HEK293 (cell line): ENCODE results near the gene ANKRD22.

ENCODE experiments used
- CTCF ChIA-PET: fragments of 350-600 bp; formaldehyde crosslinking; extraction: SDS; loops from one replicate; lab custom pipeline; 2021; ENCODE audit warnings: antibody characterized with exemption; lab: Yijun Ruan, JAX
- POLR2A ChIA-PET: fragments of 300-600 bp; formaldehyde crosslinking; extraction: SDS; loops from one replicate; lab custom pipeline; 2020; ENCODE audit warnings: antibody characterized with exemption, inconsistent platforms; lab: Yijun Ruan, JAX
- H3K27ac ChIP-seq: fragments of 200-500 bp; sonication (Bioruptor generic); 2 replicates; pipeline ENCODE4 v1.5.1; 2014; ENCODE audit warnings: low read depth, low read length, control low read depth, inconsistent platforms; ENCODE audit errors: extremely low read depth
- H3K36me3 ChIP-seq, 2 experiments: fragments of 200-500 bp in 1 of 2; sonication (Bioruptor generic) in 1 of 2; 1 replicate in 1 of 2; 2 replicates in 1 of 2; pipeline ENCODE4 v1.5.1; 2014 to 2017; ENCODE audit warnings: inconsistent platforms in 2 of 2, low read length in 2 of 2; ENCODE audit not compliant: control insufficient read depth in 2 of 2, insufficient read depth in 1 of 2
- H3K4me1 ChIP-seq: fragments of 200-500 bp; sonication (Bioruptor generic); 2 replicates; pipeline ENCODE4 v1.5.1; 2014; ENCODE audit warnings: mild to moderate bottlenecking, low read length, inconsistent platforms; ENCODE audit not compliant: control insufficient read depth, insufficient read depth
- H3K4me3 ChIP-seq: 2 replicates; pipeline ENCODE4 v1.5.1; 2011; ENCODE audit warnings: low read depth, mild to moderate bottlenecking, control low read depth, low read length, moderate library complexity
- H3K9me3 ChIP-seq: fragments of 200-500 bp; sonication (Bioruptor generic); 2 replicates; pipeline ENCODE4 v1.5.1; 2014; ENCODE audit warnings: low read depth, low read length, inconsistent platforms; ENCODE audit not compliant: control insufficient read depth, insufficient read depth
- FEZF1 ChIP-seq: fragments of 450-650 bp; formaldehyde crosslinking; IDR thresholded peaks from 2 replicates; pipeline ENCODE4 v1.5.1; 2016; ENCODE audit warnings: missing biosample characterization, missing genetic modification characterization
- KLF17 ChIP-seq: fragments of 450-650 bp; formaldehyde crosslinking; IDR thresholded peaks from 2 replicates; pipeline ENCODE4 v1.5.1; 2016; ENCODE audit warnings: missing biosample characterization, missing genetic modification characterization
- KLF7 ChIP-seq: fragments of 450-650 bp; formaldehyde crosslinking; IDR thresholded peaks from 2 replicates; pipeline ENCODE4 v1.5.1; 2016; ENCODE audit warnings: missing biosample characterization, missing genetic modification characterization, borderline replicate concordance
- MYNN ChIP-seq: fragments of 450-650 bp; formaldehyde crosslinking; IDR thresholded peaks from 2 replicates; pipeline ENCODE4 v1.5.1; 2016; ENCODE audit warnings: missing biosample characterization, missing genetic modification characterization, borderline replicate concordance
- PRDM4 ChIP-seq: fragments of 450-650 bp; formaldehyde crosslinking; IDR thresholded peaks from 2 replicates; pipeline ENCODE4 v1.5.1; 2017; ENCODE audit warnings: missing biosample characterization, missing genetic modification characterization
- SETDB1 ChIP-seq: IDR thresholded peaks from one replicate; pipeline ENCODE4 v1.6.1; 2017; ENCODE audit warnings: mild to moderate bottlenecking, low read length, moderate library complexity, mixed read lengths; ENCODE audit not compliant: insufficient read length
- TRIM28 ChIP-seq: IDR thresholded peaks from 2 replicates; pipeline ENCODE4 v1.6.1; 2011; ENCODE audit warnings: low read length, control low read depth, borderline replicate concordance
- ZBTB17 ChIP-seq: fragments of 450-650 bp; formaldehyde crosslinking; IDR thresholded peaks from 2 replicates; pipeline ENCODE4 v1.5.1; 2016; ENCODE audit warnings: missing biosample characterization, missing genetic modification characterization
- ZNF133 ChIP-seq: fragments of 450-650 bp; formaldehyde crosslinking; IDR thresholded peaks from 2 replicates; pipeline ENCODE4 v1.5.1; 2016; ENCODE audit warnings: missing biosample characterization, missing genetic modification characterization
- ZNF202 ChIP-seq: fragments of 450-650 bp; formaldehyde crosslinking; IDR thresholded peaks from 2 replicates; pipeline ENCODE4 v1.5.1; 2016; ENCODE audit warnings: missing biosample characterization, missing genetic modification characterization, borderline replicate concordance
- ZNF335 ChIP-seq: fragments of 450-650 bp; formaldehyde crosslinking; conservative IDR thresholded peaks from 2 replicates; pipeline ENCODE4 v1.5.1; 2016; ENCODE audit warnings: missing biosample characterization, missing genetic modification characterization
- ZNF639 ChIP-seq: fragments of 450-650 bp; formaldehyde crosslinking; IDR thresholded peaks from 2 replicates; pipeline ENCODE4 v1.5.1; 2016; ENCODE audit warnings: missing biosample characterization, missing genetic modification characterization
- ZNF664 ChIP-seq: fragments of 450-650 bp; formaldehyde crosslinking; IDR thresholded peaks from 2 replicates; pipeline ENCODE4 v1.5.1; 2016; ENCODE audit warnings: missing biosample characterization, missing genetic modification characterization
- ZNF785 ChIP-seq: fragments of 450-650 bp; formaldehyde crosslinking; IDR thresholded peaks from 2 replicates; pipeline ENCODE4 v1.5.1; 2016; ENCODE audit warnings: missing biosample characterization, missing genetic modification characterization
- ZNF830 ChIP-seq: fragments of 450-650 bp; IDR thresholded peaks from 2 replicates; pipeline ENCODE4 v1.5.0; 2018; ENCODE audit warnings: missing biosample characterization, missing genetic modification characterization, low read depth, mild to moderate bottlenecking, moderate library complexity
- ZSCAN23 ChIP-seq: fragments of 450-650 bp; formaldehyde crosslinking; IDR thresholded peaks from 2 replicates; pipeline ENCODE4 v1.5.1; 2016; ENCODE audit warnings: missing biosample characterization, missing genetic modification characterization

Gene ANKRD22

GRCh38 chr10:88835096-88835909 is 16.3 kb downstream of the ANKRD22 start (continued):
- TF ChIP-seq ZNF335 (0 out of 2 replicates have a peak, but pooled peaks have one; percentile 10), ZNF133 (tag by site-specific recombination) (no peak), ZSCAN23 (tag by site-specific recombination) (no peak), PRDM4 (tag by site-specific recombination) (no peak), KLF17 (tag by site-specific recombination) (no peak), SETDB1 (no peak), ZNF785 (tag by site-specific recombination) (no peak), TRIM28 (no peak), ZBTB17 (tag by site-specific recombination) (0 out of 2 replicates have a peak, but pooled peaks have one; percentile 7), ZNF202 (tag by site-specific recombination) (no peak), ZNF830 (tag by site-specific recombination) (no peak), MYNN (tag by site-specific recombination) (no peak)

- Histone ChIP-seq H3K4me3 (no peak overlapping the region), H3K27ac (no peak overlapping the region), H3K36me3 (no peaks in the 10 kb centered on the region), H3K4me1 (0 out of 2 replicates have a peak, but pooled peaks cover 3% of the 10 kb centered on the region), H3K9me3 (no peaks in the 10 kb centered on the region)
- TF ChIP-seq FEZF1 = no peak
- peak; percentile 71 for TF ChIP-seq ZNF664 (tag by site-specific recombination)
- ChIA-PET CTCF (interaction anchor here (0.6 to 13.0 kb wide), 6 partner anchors 31 to 380 kb away, joined by 3 to 456 read pairs (median 5); no protein-coding TSS in a partner anchor), POLR2A (no interaction called here)
These were observed 17.9 kb downstream of the ANKRD22 start for GRCh38 chr10:88833723-88834122.

GRCh38 chr10:88833156-88833555 is 18.5 kb downstream of the ANKRD22 start:
- TF ChIP-seq ZNF639 (tag by site-specific recombination) (no peak), KLF7 (tag by site-specific recombination) (no peak)
- Histone ChIP-seq H3K36me3 (no peaks in the 10 kb centered on the region), H3K4me3 (no peak overlapping the region), H3K4me1 (0 out of 2 replicates have a peak, but pooled peaks cover 3% of the 10 kb centered on the region), H3K27ac (no peak overlapping the region), H3K9me3 (no peaks in the 10 kb centered on the region)
- POLR2A ChIA-PET = no interaction called here
- CTCF ChIA-PET = interaction anchor here (0.6 to 13.0 kb wide), 3 partner anchors 23 to 99 kb away, joined by 4 to 456 read pairs (median 7); no protein-coding TSS in a partner anchor
